ENCODE data around the gene HNRNPA1L2.
A peak's percentile ranks its signal among the peaks of the same experiment; 100 is the strongest.
"Not testable (repeated sequence)": the region's sequence is repeated elsewhere in the genome, so short reads cannot be mapped to it uniquely, and the experiment has no call there.

Gene HNRNPA1L2

GRCh38 chr13:52642131-52642530, at the start of gene HNRNPA1L2:
TSS of gene HNRNPA1L2 (plus strand) at chr13:52642431. CDS start at chr13:52642493, 62 bp downstream.
- DNase-seq, result no peak

GRCh38 chr13:52593175-52593574, 49.1 kb upstream of the HNRNPA1L2 start:
- not testable (repeated sequence) for DNase-seq

GRCh38 chr13:52593812-52594211, 48.4 kb upstream of the HNRNPA1L2 start:
- DNase-seq, result not testable (repeated sequence)

- DNase-seq, result not testable (repeated sequence)
Measured at GRCh38 chr13:52594295-52594694, 47.9 kb upstream of the HNRNPA1L2 start.

GRCh38 chr13:52597676-52598075, 44.6 kb upstream of the HNRNPA1L2 start:
- no peak for DNase-seq

- DNase-seq, result no peak
Measured at GRCh38 chr13:52599037-52599847, 43.0 kb upstream of the HNRNPA1L2 start.

- no peak for DNase-seq
Measured at GRCh38 chr13:52599848-52600603, 42.2 kb upstream of the HNRNPA1L2 start.

GRCh38 chr13:52600666-52601065, 41.6 kb upstream of the HNRNPA1L2 start:
- DNase-seq, result no peak

- DNase-seq, result not testable (repeated sequence)
Measured at GRCh38 chr13:52603316-52603715, 38.9 kb upstream of the HNRNPA1L2 start.

GRCh38 chr13:52606126-52606525, 36.1 kb upstream of the HNRNPA1L2 start:
- not testable (repeated sequence) for DNase-seq

- not testable (repeated sequence) for DNase-seq
Measured at GRCh38 chr13:52606795-52607194, 35.4 kb upstream of the HNRNPA1L2 start.

GRCh38 chr13:52608184-52608583, 34.0 kb upstream of the HNRNPA1L2 start:
- not testable (repeated sequence) for DNase-seq

GRCh38 chr13:52609013-52609606, 33.1 kb upstream of the HNRNPA1L2 start:
- DNase-seq, result not testable (repeated sequence)

GRCh38 chr13:52610158-52610557, 32.1 kb upstream of the HNRNPA1L2 start:
- not testable (repeated sequence) for DNase-seq

- DNase-seq, result no peak
Measured at GRCh38 chr13:52615134-52615801, 27.0 kb upstream of the HNRNPA1L2 start.

- no peak for DNase-seq
Measured at GRCh38 chr13:52615812-52616211, 26.4 kb upstream of the HNRNPA1L2 start.

GRCh38 chr13:52617070-52618060, 24.9 kb upstream of the HNRNPA1L2 start:
- peak; percentile 79 for DNase-seq

- DNase-seq, result not testable (repeated sequence)
Measured at GRCh38 chr13:52631083-52631690, 11.0 kb upstream of the HNRNPA1L2 start.

GRCh38 chr13:52638666-52639328, 3.4 kb upstream of the HNRNPA1L2 start:
- DNase-seq, result no peak

- DNase-seq, result no peak
Measured at GRCh38 chr13:52644108-52644507, 1.9 kb downstream of the HNRNPA1L2 start.

- DNase-seq, result no peak
Measured at GRCh38 chr13:52646967-52647366, 4.7 kb downstream of the HNRNPA1L2 start.

Data from stimulated activated CD4-positive, alpha-beta T cell treated with anti-CD3 and anti-CD28 coated beads, Interleukin-12 subunit alpha, Interleukin-12 subunit beta, amount 100 ng/mL, for 4 hours (primary cell).